K562 (cell line): Measurements from ENCODE around the gene HOXA7. TPM values are rescaled to one million over a fixed set of nuclear protein-coding genes. Genes with fewer than 3 reads are reported as not detected.

Experiments
- ATF1 ChIP-seq, 2 experiments: fragments of 450-650 bp in 1 of 2; IDR thresholded peaks; 2 replicates each; pipeline ENCODE4 v1.6.1; 2016; ENCODE audit warnings: missing compliant biosample characterization in 1 of 2, missing genetic modification characterization in 1 of 2
- ATF3 ChIP-seq, 2 experiments: fragments of 450-650 bp in 1 of 2; sonication (generic) in 1 of 2; formaldehyde crosslinking in 1 of 2; IDR thresholded peaks in 1 of 2; conservative IDR thresholded peaks in 1 of 2; 2 replicates each; pipeline versions ENCODE4 v1.6.1 to v1.8.1; 2016 to 2023; ENCODE audit warnings: mild to moderate bottlenecking in 2 of 2, moderate library complexity in 2 of 2, inconsistent platforms in 1 of 2, missing genetic modification reagents in 1 of 2
- CC2D1A ChIP-seq: fragments of 450-650 bp; IDR thresholded peaks from 2 replicates; pipeline ENCODE4 v1.6.1; 2017; ENCODE audit warnings: mild to moderate bottlenecking
- FOXA3 ChIP-seq, 2 experiments: fragments of 450-650 bp in 1 of 2; sonication (generic) in 1 of 2; formaldehyde crosslinking; IDR thresholded peaks in 1 of 2; conservative IDR thresholded peaks in 1 of 2; 2 replicates each; pipeline versions ENCODE4 v1.4.0 to v1.8.0; 2020 to 2022; ENCODE audit warnings: mild to moderate bottlenecking in 2 of 2, missing genetic modification reagents in 1 of 2
- HNRNPK ChIP-seq: fragments of 200-400 bp; formaldehyde crosslinking; IDR thresholded peaks from one replicate; pipeline ENCODE4 v1.6.1; 2018; ENCODE audit warnings: mild to moderate bottlenecking, low read depth, low read length; ENCODE audit not compliant: poor library complexity, severe bottlenecking
- HNRNPLL ChIP-seq: fragments of 200-400 bp; formaldehyde crosslinking; IDR thresholded peaks from 2 replicates; pipeline ENCODE4 v1.6.1; 2017; ENCODE audit warnings: low read length, low read depth, mild to moderate bottlenecking; ENCODE audit not compliant: poor library complexity, severe bottlenecking
- NKRF ChIP-seq: fragments of 450-650 bp; IDR thresholded peaks from 2 replicates; pipeline ENCODE4 v1.6.1; 2016; ENCODE audit warnings: borderline replicate concordance
- PATZ1 ChIP-seq: fragments of 250-450 bp; sonication (Bioruptor Pico); IDR thresholded peaks from 2 replicates; pipeline ENCODE4 v1.5.0; 2020; ENCODE audit warnings: mild to moderate bottlenecking, borderline replicate concordance
- PHF21A ChIP-seq: fragments of 450-650 bp; IDR thresholded peaks from 2 replicates; pipeline ENCODE4 v1.6.1; 2017; ENCODE audit warnings: low read depth, borderline replicate concordance
- POLR2A ChIP-seq: fragments of 450-650 bp; conservative IDR thresholded peaks from 2 replicates; pipeline ENCODE4 v1.6.1; 2016
- ZBTB2 ChIP-seq: fragments of 450-650 bp; IDR thresholded peaks from 2 replicates; pipeline ENCODE4 v1.6.1; 2016; ENCODE audit warnings: antibody characterized with exemption
- ZNF23 ChIP-seq: fragments of 250-450 bp; sonication (Bioruptor Pico); IDR thresholded peaks from 2 replicates; pipeline ENCODE4 v1.4.0; 2020; ENCODE audit warnings: mild to moderate bottlenecking
- ZNF280B ChIP-seq: fragments of 250-450 bp; sonication (Bioruptor Pico); IDR thresholded peaks from 2 replicates; pipeline ENCODE4 v1.5.1; 2021; ENCODE audit warnings: mild to moderate bottlenecking
- ZNF398 ChIP-seq: fragments of 250-450 bp; sonication (Bioruptor Pico); IDR thresholded peaks from 2 replicates; pipeline ENCODE4 v1.8.0; 2021; ENCODE audit warnings: moderate library complexity, mild to moderate bottlenecking, inconsistent platforms
- polyA plus RNA-seq, 8 experiments: library from polyadenylated mRNA; depleted of rRNA in 4 of 8; stranded (reverse) in 5 of 8; unstranded in 3 of 8; fragments of >200 nt; fragmentation: Nextera tagmentation in 2 of 8; fragmentation: Illumina TruSeq in 1 of 8; extraction: Ambion mirVana in 2 of 8; extraction: Trizol in 1 of 8; gene quantifications; 2 replicates each; pipeline versions ENCODE4 v1.2.1 to v1.2.3, GENCODE V29; 2011 to 2014; ENCODE audit warnings: inconsistent platforms in 1 of 8, missing spikeins in 1 of 8
- total RNA-seq, 7 experiments: library from RNA; depleted of rRNA in 6 of 7; stranded (reverse); fragments of >200 nt in 6 of 7; fragmentation: Illumina TruSeq in 2 of 7; extraction: Trizol in 2 of 7; gene quantifications; 2 replicates each; pipeline versions ENCODE4 v1.2.1 to v1.2.3, GENCODE V29; 2011 to 2021; ENCODE audit warnings: low replicate concordance in 1 of 7

Gene HOXA7
- total and polyA plus RNA-seq, 9 of the 15 experiments (the other 6 are each of a cell fraction or from before 2014, with no cell fraction given) = not detected

GRCh38 chr7:27112955-27113949 lies 43.2 kb downstream of the HOXA7 start (continued):
- TF ChIP-seq ZNF398 (no peak), CC2D1A (no peak), HNRNPLL (peak; percentile 94), FOXA3 (CRISPR knock-in tag; conservative IDR thresholded peaks at IDR 0.05 in 1 of 2, IDR thresholded peaks at IDR 0.05 in 1 of 2) (no peak), PATZ1 (CRISPR knock-in tag) (no peak), HNRNPK (peak; percentile 78), POLR2A (no peak), ZNF280B (no peak), ZBTB2 (no peak), PHF21A (peak; percentile 60; the same call in 1 of the 2 replicates), ATF3 (IDR thresholded peaks at IDR 0.05) (no peak), ATF3 (CRISPR knock-in tag; conservative IDR thresholded peaks at IDR 0.05) (no peak), ATF1 (CRISPR knock-in tag; IDR thresholded peaks at IDR 0.05) (no peak), ATF1 (tag; IDR thresholded peaks at IDR 0.05) (no peak), NKRF (no peak), ZNF23 (CRISPR knock-in tag) (no peak)
